ENCODE results near the gene FGFBP3.

Gene FGFBP3

DNA sequence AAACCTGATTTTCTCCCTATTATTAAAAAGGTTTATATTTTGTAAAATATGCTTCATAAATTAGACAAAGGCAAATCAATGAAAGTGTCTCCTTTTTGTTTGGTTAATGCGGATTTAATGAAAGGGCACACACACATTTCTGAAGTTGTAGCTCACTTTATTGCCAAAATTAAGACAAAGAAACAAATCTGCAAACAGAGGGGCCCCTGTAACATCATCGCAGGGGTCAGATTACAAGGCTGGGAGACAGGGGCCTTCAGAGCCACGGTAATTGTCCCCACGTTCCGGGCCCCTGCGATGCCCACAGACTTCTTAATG, 22.4 kb downstream of the FGFBP3 start:
- H3K9ac ChIP-seq, result no peak overlapping the region
- H2AFZ ChIP-seq, result peak overlapping the region; percentile 83
- H3K4me2 ChIP-seq (ENCODE audit: low read length), result peak overlapping the region; percentile 92
- no peaks in the 10 kb centered on the region for H3K9me3 ChIP-seq (ENCODE audit: control insufficient read depth, low read length)
- H3K4me1 ChIP-seq, result peaks cover 13% of the 10 kb centered on the region
- no peaks in the 10 kb centered on the region for H3K27me3 ChIP-seq (ENCODE audit: control insufficient read depth, insufficient read depth, low read length)
- TF ChIP-seq CTCF (IDR thresholded peaks at IDR 0.05), result no peak
- H3K79me2 ChIP-seq, result no peaks in the 10 kb centered on the region
- no peaks in the 10 kb centered on the region for H3K36me3 ChIP-seq (ENCODE audit: control insufficient read depth, insufficient read depth, low read length)
- H3K27ac ChIP-seq, result no peak overlapping the region
- H3K4me3 ChIP-seq (ENCODE audit: low read depth, low read length), result peak overlapping the region; percentile 54

GRCh38 chr10:91885362-91886079, 23.8 kb downstream of the FGFBP3 start:
- H3K27me3 ChIP-seq (ENCODE audit: control insufficient read depth, insufficient read depth, low read length), result no peaks in the 10 kb centered on the region
- H3K9ac ChIP-seq, result no peak overlapping the region
- H3K4me3 ChIP-seq (ENCODE audit: low read depth, low read length), result no peak overlapping the region
- peaks cover 13% of the 10 kb centered on the region for H3K4me1 ChIP-seq
- no peaks in the 10 kb centered on the region for H3K79me2 ChIP-seq
- no peaks in the 10 kb centered on the region for H3K9me3 ChIP-seq (ENCODE audit: control insufficient read depth, low read length)
- no peak for TF ChIP-seq CTCF (IDR thresholded peaks at IDR 0.05)
- H3K27ac ChIP-seq, result no peak overlapping the region
- H3K36me3 ChIP-seq (ENCODE audit: control insufficient read depth, insufficient read depth, low read length), result no peaks in the 10 kb centered on the region
- no peak overlapping the region for H2AFZ ChIP-seq
- H3K4me2 ChIP-seq (ENCODE audit: low read length), result no peak overlapping the region

GRCh38 chr10:91884536-91884935, 24.8 kb downstream of the FGFBP3 start:
- Histone ChIP-seq H3K27me3 (ENCODE audit: control insufficient read depth, insufficient read depth, low read length) (no peaks in the 10 kb centered on the region), H3K79me2 (no peaks in the 10 kb centered on the region), H3K4me2 (ENCODE audit: low read length) (no peak overlapping the region), H3K9ac (no peak overlapping the region), H3K4me1 (peaks cover 13% of the 10 kb centered on the region), H3K4me3 (ENCODE audit: low read depth, low read length) (no peak overlapping the region), H3K27ac (peak overlapping the region; percentile 52), H3K9me3 (ENCODE audit: control insufficient read depth, low read length) (no peaks in the 10 kb centered on the region), H2AFZ (peak overlapping the region; percentile 89), H3K36me3 (ENCODE audit: control insufficient read depth, insufficient read depth, low read length) (no peaks in the 10 kb centered on the region)
- TF ChIP-seq CTCF (IDR thresholded peaks at IDR 0.05), result no peak

- Histone ChIP-seq H3K9me3 (ENCODE audit: control insufficient read depth, low read length) (no peaks in the 10 kb centered on the region), H3K79me2 (no peaks in the 10 kb centered on the region), H3K4me2 (ENCODE audit: low read length) (peak overlapping the region; percentile 69), H3K36me3 (ENCODE audit: control insufficient read depth, insufficient read depth, low read length) (no peaks in the 10 kb centered on the region), H3K4me1 (peaks cover 13% of the 10 kb centered on the region), H3K27ac (peak overlapping the region; percentile 52), H3K9ac (no peak overlapping the region), H2AFZ (peak overlapping the region; percentile 89), H3K4me3 (ENCODE audit: low read depth, low read length) (peak overlapping the region; percentile 33), H3K27me3 (ENCODE audit: control insufficient read depth, insufficient read depth, low read length) (no peaks in the 10 kb centered on the region)
- no peak for TF ChIP-seq CTCF (IDR thresholded peaks at IDR 0.05)
Measured at GRCh38 chr10:91883549-91884444, 25.5 kb downstream of the FGFBP3 start.

All from parathyroid adenoma (tissue), 2 donors.